SK-N-SH (cell line): ENCODE measurements around the gene SPDYC. TPM values are rescaled to one million over a fixed set of nuclear protein-coding genes. Genes with fewer than 3 reads are reported as not detected.
A peak's percentile ranks its signal among the peaks of the same experiment; 100 is the strongest.

ENCODE experiments used
- CTCF ChIA-PET: fragments of 300-600, 350-600 bp; formaldehyde crosslinking; extraction: SDS; loops from one replicate; lab custom pipeline; 2021; lab: Yijun Ruan, JAX
- POLR2A ChIA-PET: fragments of 350-600 bp; sonication (Branson Sonifier 250); formaldehyde crosslinking; extraction: SDS; loops from one replicate; lab custom pipeline; 2020; ENCODE audit warnings: antibody characterized with exemption, inconsistent platforms; lab: Yijun Ruan, JAX
- DNase-seq: peaks from one replicate; pipeline ENCODE4 v3.0.0; 2012
- H2AFZ ChIP-seq: fragments of 200-600 bp; sonication (generic); 2 replicates; pipeline ENCODE4 v1.8.1; 2016; ENCODE audit warnings: antibody characterized with exemption, mild to moderate bottlenecking, low read depth
- H3F3A ChIP-seq: fragments of 200-600 bp; sonication (generic); replicated peaks from 2 replicates; pipeline ENCODE3; 2016; ENCODE audit warnings: antibody characterized with exemption, mild to moderate bottlenecking; ENCODE audit not compliant: insufficient read depth
- H3K27ac ChIP-seq, 2 experiments: fragments of 200-500 bp in 1 of 2; fragments of 200-600 bp in 1 of 2; sonication (Bioruptor generic) in 1 of 2; sonication (generic), shearing (Covaris generic) in 1 of 2; 2 replicates each; pipeline versions ENCODE4 v1.5.1 to v1.6.1; 2014 to 2016; ENCODE audit warnings: low read depth in 2 of 2, inconsistent platforms in 1 of 2, low read length in 1 of 2, mild to moderate bottlenecking in 1 of 2, mixed read lengths in 1 of 2
- H3K27me3 ChIP-seq: fragments of 200-600 bp; sonication (generic), shearing (Covaris generic); 2 replicates; pipeline ENCODE4 v1.6.1; 2016; ENCODE audit warnings: mixed run types; ENCODE audit not compliant: insufficient read depth
- H3K36me3 ChIP-seq, 2 experiments: fragments of 200-500 bp in 1 of 2; fragments of 200-600 bp in 1 of 2; sonication (Bioruptor generic) in 1 of 2; sonication (generic) in 1 of 2; replicated peaks in 1 of 2; 2 replicates each; pipeline versions ENCODE3 to v1.5.1; 2014 to 2016; ENCODE audit warnings: low read length in 1 of 2, mild to moderate bottlenecking in 1 of 2; ENCODE audit not compliant: insufficient read depth in 2 of 2, control insufficient read depth in 1 of 2
- H3K4me1 ChIP-seq, 2 experiments: fragments of 200-500 bp in 1 of 2; fragments of 200-600 bp in 1 of 2; sonication (Bioruptor generic) in 1 of 2; sonication (generic), shearing (Covaris generic) in 1 of 2; 2 replicates each; pipeline versions ENCODE4 v1.5.1 to v1.6.1; 2014 to 2016; ENCODE audit warnings: low read depth in 1 of 2, low read length in 1 of 2, mixed run types in 1 of 2; ENCODE audit not compliant: insufficient read depth in 2 of 2, control insufficient read depth in 1 of 2
- H3K4me2 ChIP-seq: fragments of 200-600 bp; sonication (generic), shearing (Covaris generic); 2 replicates; pipeline ENCODE4 v1.6.1; 2017; ENCODE audit warnings: mixed run types
- H3K4me3 ChIP-seq, 2 experiments: fragments of 200-500 bp in 1 of 2; fragments of 200-600 bp in 1 of 2; sonication (Bioruptor generic) in 1 of 2; sonication (generic), shearing (Covaris generic) in 1 of 2; 2 replicates each; pipeline versions ENCODE4 v1.5.1 to v1.8.1; 2014 to 2016; ENCODE audit warnings: low read depth in 2 of 2, inconsistent platforms in 1 of 2, low read length in 1 of 2, mild to moderate bottlenecking in 1 of 2, mixed read lengths in 1 of 2, moderate library complexity in 1 of 2
- H3K79me2 ChIP-seq: fragments of 200-600 bp; sonication (generic); 2 replicates; pipeline ENCODE4 v1.8.1; 2017; ENCODE audit warnings: mild to moderate bottlenecking; ENCODE audit not compliant: insufficient read depth
- H3K9ac ChIP-seq: fragments of 200-600 bp; sonication (generic); 2 replicates; pipeline ENCODE4 v1.6.1; 2017; ENCODE audit warnings: mixed run types
- H3K9me2 ChIP-seq: fragments of 200-600 bp; sonication (generic); 2 replicates; pipeline ENCODE4 v1.6.1; 2017; ENCODE audit warnings: mixed run types
- H3K9me3 ChIP-seq: fragments of 200-600 bp; sonication (generic); 2 replicates; pipeline ENCODE4 v1.6.1; 2017; ENCODE audit warnings: mixed run types, mild to moderate bottlenecking, moderate library complexity
- H4K20me1 ChIP-seq: fragments of 200-600 bp; sonication (generic); 2 replicates; pipeline ENCODE4 v1.6.1; 2017; ENCODE audit warnings: mild to moderate bottlenecking, mixed run types; ENCODE audit not compliant: insufficient read depth
- CHD2 ChIP-seq: fragments of 150-350 bp; IDR thresholded peaks from 2 replicates; pipeline ENCODE4 v1.6.1; 2018; ENCODE audit warnings: low read length; ENCODE audit not compliant: partially characterized antibody
- ELF1 ChIP-seq: IDR thresholded peaks from 2 replicates; pipeline ENCODE4 v1.4.0; 2012
- EP300 ChIP-seq, 2 experiments: IDR thresholded peaks; 2 replicates each; pipeline versions ENCODE4 v1.4.0 to v1.6.1; 2012; ENCODE audit warnings: borderline replicate concordance in 1 of 2, low read depth in 1 of 2, low read length in 1 of 2
- EZH2phosphoT487 ChIP-seq: fragments of 200-600 bp; sonication (generic); IDR thresholded peaks from 2 replicates; pipeline ENCODE4 v1.6.1; 2017; ENCODE audit warnings: low read depth, mixed run types, mild to moderate bottlenecking, antibody characterized with exemption, moderate library complexity, borderline replicate concordance
- FOSL2 ChIP-seq: IDR thresholded peaks from 2 replicates; pipeline ENCODE4 v1.4.0; 2012; ENCODE audit warnings: low read depth, mild to moderate bottlenecking, moderate library complexity, borderline replicate concordance
- FOXJ3 ChIP-seq: sonication (generic); formaldehyde crosslinking; IDR thresholded peaks from 2 replicates; pipeline ENCODE4 v1.5.1; 2020; ENCODE audit warnings: mild to moderate bottlenecking, missing genetic modification reagents
- FOXM1 ChIP-seq: IDR thresholded peaks from 2 replicates; pipeline ENCODE4 v1.4.0; 2012; ENCODE audit warnings: low read depth, mild to moderate bottlenecking
- MEF2A ChIP-seq: IDR thresholded peaks from 2 replicates; pipeline ENCODE4 v1.4.0; 2012; ENCODE audit warnings: low read depth, borderline replicate concordance
- MXI1 ChIP-seq: IDR thresholded peaks from 2 replicates; pipeline ENCODE4 v1.6.1; 2012; ENCODE audit warnings: mild to moderate bottlenecking, low read depth, low read length, improper control_type of control experiment
- NFIC ChIP-seq: IDR thresholded peaks from 2 replicates; pipeline ENCODE4 v1.4.0; 2012; ENCODE audit warnings: borderline replicate concordance
- POLR2AphosphoS5 ChIP-seq: IDR thresholded peaks from 2 replicates; pipeline ENCODE4 v1.6.1; 2012; ENCODE audit warnings: low read depth, low read length
- RAD21 ChIP-seq: IDR thresholded peaks from 2 replicates; pipeline ENCODE4 v1.6.1; 2012; ENCODE audit warnings: mild to moderate bottlenecking, low read length
- RCOR1 ChIP-seq: fragments of 150-350 bp; IDR thresholded peaks from 2 replicates; pipeline ENCODE4 v1.6.1; 2017; ENCODE audit warnings: antibody characterized with exemption, low read length
- RXRA ChIP-seq: IDR thresholded peaks from 2 replicates; pipeline ENCODE4 v1.4.0; 2012; ENCODE audit warnings: low read depth, mild to moderate bottlenecking, borderline replicate concordance
- SMC3 ChIP-seq: IDR thresholded peaks from 2 replicates; pipeline ENCODE4 v1.6.1; 2012; ENCODE audit warnings: low read depth, low read length, improper control_type of control experiment
- TEAD4 ChIP-seq: IDR thresholded peaks from 2 replicates; pipeline ENCODE4 v1.4.0; 2012; ENCODE audit warnings: mild to moderate bottlenecking, borderline replicate concordance; ENCODE audit not compliant: insufficient read depth
- ZBTB33 ChIP-seq: IDR thresholded peaks from 2 replicates; pipeline ENCODE4 v1.4.0; 2012; ENCODE audit warnings: low read depth, borderline replicate concordance
- WGBS: methylation state at CpG from one replicate; pipeline ENCODE4 v1.1.6; 2017; ENCODE audit warnings: low lambda C conversion rate; 5-methylcytosine and 5-hydroxymethylcytosine counted together
- polyA plus RNA-seq, 3 experiments: library from polyadenylated mRNA; depleted of rRNA; stranded (reverse); fragments of >200 nt; gene quantifications; 2 replicates each; pipeline ENCODE4 v1.2.3, GENCODE V29; 2012
- TF ChIP-seq, protein P1 (sequence below): IDR thresholded peaks from 2 replicates; pipeline ENCODE4 v1.4.0; 2012; ENCODE audit warnings: low read depth
- TF ChIP-seq, protein P2 (sequence below): fragments of 150-350 bp; IDR thresholded peaks from 2 replicates; pipeline ENCODE4 v1.6.1; 2016; ENCODE audit warnings: mild to moderate bottlenecking, low read depth, low read length

SPDYC gene
- polyA plus RNA-seq, 1 of the 3 experiments (the other 2 are of a cell fraction) = not detected

DNA sequence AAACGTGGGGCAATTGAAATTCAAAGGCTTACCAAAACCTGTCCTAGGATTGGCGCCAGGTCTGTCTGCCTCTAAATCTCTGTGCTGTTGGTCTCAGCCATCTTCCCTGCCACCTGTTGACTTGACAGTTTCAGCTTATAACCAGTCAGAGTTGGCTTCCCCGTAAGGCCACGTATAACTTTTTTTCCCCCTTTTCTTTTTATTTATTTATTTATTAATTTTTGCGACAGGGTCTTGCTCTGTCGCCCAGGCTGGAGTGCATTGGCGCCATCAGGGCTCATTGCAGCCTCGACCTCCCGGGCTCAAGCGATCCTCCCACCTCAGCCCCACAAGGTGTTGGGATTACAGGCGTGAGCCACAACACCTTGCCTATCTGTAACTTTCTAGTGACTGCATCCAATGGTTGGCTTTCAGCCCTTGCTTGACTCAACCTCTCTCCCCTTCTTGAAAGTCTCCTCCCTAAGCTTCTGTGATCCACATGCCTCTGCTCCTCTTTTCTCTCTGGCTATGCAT is 34.3 kb upstream of the SPDYC start:
- Histone ChIP-seq H3K79me2 (peaks cover 28% of the 10 kb centered on the region; the same call in 1 of the 2 replicates), H2AFZ (peak overlapping the region; percentile 53), H4K20me1 (no peaks in the 10 kb centered on the region; the same call in 1 of the 2 replicates), H3K9me3 (no peaks in the 10 kb centered on the region), H3K9me2 (no peaks in the 10 kb centered on the region), H3K27me3 (no peaks in the 10 kb centered on the region), H3K36me3 (peaks cover 15 to 19% of the 10 kb centered on the region in 2 experiments), H3F3A (no peaks in the 10 kb centered on the region), H3K9ac (peak overlapping the region; percentile 95; the same call in 1 of the 2 replicates), H3K4me2 (peak overlapping the region; percentile 92), H3K4me1 (peaks cover 0 to 28% of the 10 kb centered on the region in 2 experiments; a peak in 2 of 4 replicates), H3K4me3 (peak overlapping the region; percentile 88 to 96), H3K27ac (peak overlapping the region; percentile 95 to 99; a peak in 3 of 4 replicates)
- CTCF ChIA-PET = interaction anchor here (0.8 to 4.2 kb wide), 14 partner anchors 13 to 406 kb away, joined by 3 to 27 read pairs (median 4); partner anchors contain the start of genes ARL2, CAPN1, CDC42EP2 and FAU
- WGBS = 49% methylated on average over 11 of the region's 11 CpGs
- POLR2A ChIA-PET = interaction anchor here (0.6 to 2.9 kb wide), 12 partner anchors 10 to 363 kb away, joined by 3 to 25 read pairs (median 4); partner anchors contain the start of genes CAPN1, FAU, MALAT1 and MRPL49
- no peak for DNase-seq
- TF ChIP-seq MEF2A = no peak

GRCh38 chr11:65136515-65137096 is 33.4 kb upstream of the SPDYC start:
- Histone ChIP-seq H3K9me2 (no peaks in the 10 kb centered on the region), H3K9me3 (no peaks in the 10 kb centered on the region), H3K79me2 (peaks cover 27% of the 10 kb centered on the region; the same call in 1 of the 2 replicates), H3K4me1 (peaks cover 0 to 28% of the 10 kb centered on the region in 2 experiments; a peak in 2 of 4 replicates), H3K36me3 (peaks cover 10% of the 10 kb centered on the region in 2 experiments), H3K27me3 (0 out of 2 replicates have a peak, but pooled peaks cover 6% of the 10 kb centered on the region), H3F3A (no peaks in the 10 kb centered on the region), H3K4me2 (no peak overlapping the region), H2AFZ (no peak overlapping the region), H3K27ac (no peak overlapping the region), H3K4me3 (no peak overlapping the region), H4K20me1 (no peaks in the 10 kb centered on the region; the same call in 1 of the 2 replicates), H3K9ac (no peak overlapping the region)
- no peak for DNase-seq
- no peak for TF ChIP-seq FOXJ3
- no peak for TF ChIP-seq RXRA
- TF ChIP-seq ZBTB33 = no peak
- no peak for TF ChIP-seq EP300 (IDR thresholded peaks at IDR 0.05; ENCODE audit: borderline replicate concordance in 1 of 2, low read depth in 1 of 2, low read length in 1 of 2)
- TF ChIP-seq POLR2AphosphoS5 = no peak
- no peak for TF ChIP-seq FOXM1
- no peak for TF ChIP-seq CHD2
- TF ChIP-seq, protein P1, sequence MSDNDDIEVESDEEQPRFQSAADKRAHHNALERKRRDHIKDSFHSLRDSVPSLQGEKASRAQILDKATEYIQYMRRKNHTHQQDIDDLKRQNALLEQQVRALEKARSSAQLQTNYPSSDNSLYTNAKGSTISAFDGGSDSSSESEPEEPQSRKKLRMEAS = no peak
- no peak for TF ChIP-seq SMC3
- no peak for TF ChIP-seq FOSL2
- no peak for TF ChIP-seq RCOR1
- no peak for TF ChIP-seq MXI1
- no peak for TF ChIP-seq EZH2phosphoT487
- TF ChIP-seq TEAD4 = no peak
- no peak for TF ChIP-seq ELF1
- TF ChIP-seq NFIC = no peak
- TF ChIP-seq, protein P2, sequence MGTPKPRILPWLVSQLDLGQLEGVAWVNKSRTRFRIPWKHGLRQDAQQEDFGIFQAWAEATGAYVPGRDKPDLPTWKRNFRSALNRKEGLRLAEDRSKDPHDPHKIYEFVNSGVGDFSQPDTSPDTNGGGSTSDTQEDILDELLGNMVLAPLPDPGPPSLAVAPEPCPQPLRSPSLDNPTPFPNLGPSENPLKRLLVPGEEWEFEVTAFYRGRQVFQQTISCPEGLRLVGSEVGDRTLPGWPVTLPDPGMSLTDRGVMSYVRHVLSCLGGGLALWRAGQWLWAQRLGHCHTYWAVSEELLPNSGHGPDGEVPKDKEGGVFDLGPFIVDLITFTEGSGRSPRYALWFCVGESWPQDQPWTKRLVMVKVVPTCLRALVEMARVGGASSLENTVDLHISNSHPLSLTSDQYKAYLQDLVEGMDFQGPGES = no peak
- no peak for TF ChIP-seq RAD21
- POLR2A ChIA-PET = no interaction called here
- CTCF ChIA-PET = interaction anchor here (0.6 to 4.2 kb wide), 7 partner anchors 12 to 1542 kb away, joined by 3 to 27 read pairs (median 6); partner anchors contain the start of genes CAPN1, CDC42EP2 and ZNHIT2
- WGBS = 94% methylated on average over 15 of the region's 15 CpGs
